Neural cell (in vitro differentiated cells): ENCODE results near the gene SHB. TPM values are rescaled to one million over a fixed set of nuclear protein-coding genes. Genes with fewer than 3 reads are reported as not detected.

Source experiments
- H2AFZ ChIP-seq: fragments of 200-600, 300-800 bp; sonication (generic), shearing (Covaris generic); 2 replicates; pipeline ENCODE4 v1.6.0; 2014; ENCODE audit warnings: low read depth, mild to moderate bottlenecking, antibody characterized with exemption, low read length, moderate library complexity
- H3F3A ChIP-seq: fragments of 200-600 bp; shearing (Covaris generic); 2 replicates; pipeline ENCODE4 v1.6.1; 2016; ENCODE audit warnings: mild to moderate bottlenecking, moderate library complexity, mixed read lengths, antibody characterized with exemption, low read length; ENCODE audit not compliant: insufficient read depth, poor library complexity, severe bottlenecking
- H3K27ac ChIP-seq: fragments of 200-600, 300-800 bp; sonication (generic), shearing (Covaris generic); 2 replicates; pipeline ENCODE4 v1.5.1; 2014; ENCODE audit warnings: mild to moderate bottlenecking, low read length, moderate library complexity
- H3K27me3 ChIP-seq: fragments of 300-800, 200-600 bp; sonication (generic), shearing (Covaris generic); 2 replicates; pipeline ENCODE4 v1.6.0; 2014; ENCODE audit warnings: mild to moderate bottlenecking, low read depth, low read length, moderate library complexity; ENCODE audit not compliant: insufficient read depth
- H3K36me3 ChIP-seq: fragments of 300-800, 200-600 bp; sonication (generic), shearing (Covaris generic); 2 replicates; pipeline ENCODE4 v1.5.1; 2014; ENCODE audit warnings: mild to moderate bottlenecking, antibody characterized with exemption, low read length, moderate library complexity; ENCODE audit not compliant: insufficient read depth
- H3K4me2 ChIP-seq: fragments of 300-800, 200-600 bp; sonication (generic), shearing (Covaris generic); 2 replicates; pipeline ENCODE4 v1.6.0; 2014; ENCODE audit warnings: mild to moderate bottlenecking, low read length
- H3K4me3 ChIP-seq: fragments of 300-800, 200-600 bp; sonication (generic), shearing (Covaris generic); 2 replicates; pipeline ENCODE4 v1.5.1; 2014; ENCODE audit warnings: mild to moderate bottlenecking, low read length, moderate library complexity
- H3K79me2 ChIP-seq: fragments of 200-600 bp; shearing (Covaris generic); replicated peaks from 2 replicates; pipeline ENCODE4 v1.6.0; 2014; ENCODE audit warnings: mild to moderate bottlenecking, low read length, moderate library complexity; ENCODE audit not compliant: insufficient read depth
- H3K9ac ChIP-seq: fragments of 300-800, 200-600 bp; sonication (generic), shearing (Covaris generic); 2 replicates; pipeline ENCODE4 v1.6.1; 2016; ENCODE audit warnings: mild to moderate bottlenecking, low read length, mixed read lengths
- H3K9me2 ChIP-seq: fragments of 200-600 bp; shearing (Covaris generic); 2 replicates; pipeline ENCODE4 v1.6.1; 2016; ENCODE audit warnings: mild to moderate bottlenecking, low read length, mixed read lengths; ENCODE audit not compliant: insufficient read depth
- H3K9me3 ChIP-seq: fragments of 200-600, 300-800 bp; sonication (generic), shearing (Covaris generic); 2 replicates; pipeline ENCODE4 v1.6.1; 2016; ENCODE audit warnings: mild to moderate bottlenecking, mixed run types, low read length, moderate library complexity, mixed read lengths
- H4K20me1 ChIP-seq: fragments of 200-600 bp; shearing (Covaris generic); 2 replicates; pipeline ENCODE4 v1.6.1; 2016; ENCODE audit warnings: mild to moderate bottlenecking, mixed run types; ENCODE audit not compliant: insufficient read depth
- CTCF ChIP-seq: fragments of 450-650 bp; IDR thresholded peaks from 2 replicates; pipeline ENCODE4 v1.5.1; 2014; ENCODE audit warnings: antibody characterized with exemption, mild to moderate bottlenecking, moderate library complexity; ENCODE audit not compliant: poor library complexity, severe bottlenecking
- EP300 ChIP-seq: fragments of 450-650 bp; conservative IDR thresholded peaks from 2 replicates; pipeline ENCODE4 v1.6.1; 2014; ENCODE audit warnings: antibody characterized with exemption, mild to moderate bottlenecking, moderate library complexity; ENCODE audit not compliant: poor library complexity, severe bottlenecking
- EZH2 ChIP-seq: fragments of 200-600, 300-800 bp; shearing (Covaris generic), sonication (generic); IDR thresholded peaks from 2 replicates; pipeline ENCODE4 v1.6.1; 2014; ENCODE audit warnings: antibody characterized with exemption, low read length, borderline replicate concordance, mild to moderate bottlenecking; ENCODE audit not compliant: insufficient read depth, poor library complexity, severe bottlenecking
- MXI1 ChIP-seq: fragments of 450-650 bp; conservative IDR thresholded peaks from 2 replicates; pipeline ENCODE4 v1.6.1; 2014; ENCODE audit warnings: antibody characterized with exemption, mild to moderate bottlenecking; ENCODE audit not compliant: poor library complexity, severe bottlenecking
- POLR2AphosphoS5 ChIP-seq: IDR thresholded peaks from 2 replicates; pipeline ENCODE4 v1.6.1; 2012
- RAD21 ChIP-seq: fragments of 450-650 bp; conservative IDR thresholded peaks from 2 replicates; pipeline ENCODE4 v1.6.1; 2014; ENCODE audit warnings: antibody characterized with exemption, mild to moderate bottlenecking, moderate library complexity
- REST ChIP-seq: IDR thresholded peaks from 2 replicates; pipeline ENCODE4 v1.6.1; 2012; ENCODE audit warnings: borderline replicate concordance
- SMC3 ChIP-seq: fragments of 450-650 bp; conservative IDR thresholded peaks from 2 replicates; pipeline ENCODE4 v1.6.1; 2014; ENCODE audit warnings: antibody characterized with exemption, mild to moderate bottlenecking, moderate library complexity; ENCODE audit not compliant: poor library complexity
- TAF1 ChIP-seq: IDR thresholded peaks from 2 replicates; pipeline ENCODE4 v1.6.1; 2012; ENCODE audit warnings: low read depth
- polyA plus RNA-seq: library from polyadenylated mRNA; depleted of rRNA; stranded (reverse); fragments of >200 nt; gene quantifications from 2 replicates; pipeline ENCODE4 v1.2.3, GENCODE V29; 2014

The SHB gene
- polyA plus RNA-seq, 1 donor from 2014 or later, result 17.5 TPM

- no peak overlapping the region for H3K27ac ChIP-seq
- no peak overlapping the region for H3K9ac ChIP-seq
- no peaks in the 10 kb centered on the region for H4K20me1 ChIP-seq
- no peaks in the 10 kb centered on the region for H3K27me3 ChIP-seq
- H3K36me3 ChIP-seq, result peaks cover 9% of the 10 kb centered on the region
- no peaks in the 10 kb centered on the region for H3K9me3 ChIP-seq
- no peak overlapping the region for H2AFZ ChIP-seq
- no peaks in the 10 kb centered on the region for H3K9me2 ChIP-seq
- no peak overlapping the region for H3K4me3 ChIP-seq
- H3K79me2 ChIP-seq, result no peaks in the 10 kb centered on the region
- TF ChIP-seq CTCF, result no peak
- no peak for TF ChIP-seq REST
- TF ChIP-seq SMC3, result no peak
- TF ChIP-seq POLR2AphosphoS5, result no peak
- no peak for TF ChIP-seq MXI1
- TF ChIP-seq RAD21, result no peak
- TF ChIP-seq EZH2, result no peak
- no peak for TF ChIP-seq TAF1
- no peak for TF ChIP-seq EP300
- no peak overlapping the region for H3K4me2 ChIP-seq
- no peaks in the 10 kb centered on the region for H3F3A ChIP-seq
These were observed 117.2 kb downstream of the SHB start for GRCh38 chr9:37951671-37952449.

GRCh38 chr9:37950561-37950960, 118.5 kb downstream of the SHB start:
- Histone ChIP-seq H3K79me2 (no peaks in the 10 kb centered on the region), H3K9ac (no peak overlapping the region), H3F3A (no peaks in the 10 kb centered on the region), H3K4me2 (no peak overlapping the region), H3K27ac (no peak overlapping the region), H3K9me3 (no peaks in the 10 kb centered on the region), H3K4me3 (no peak overlapping the region), H3K36me3 (peaks cover 9% of the 10 kb centered on the region), H2AFZ (no peak overlapping the region), H3K27me3 (no peaks in the 10 kb centered on the region), H4K20me1 (no peaks in the 10 kb centered on the region), H3K9me2 (no peaks in the 10 kb centered on the region)
- TF ChIP-seq POLR2AphosphoS5 (no peak), RAD21 (no peak), SMC3 (no peak), MXI1 (no peak), EP300 (no peak), EZH2 (no peak), REST (no peak), CTCF (no peak), TAF1 (no peak)
